Gastrocnemius medialis (tissue), 4 donors: ENCODE data around the gene EMC1. TPM values are rescaled to one million over a fixed set of nuclear protein-coding genes. Genes with fewer than 3 reads are reported as not detected.

Experiments
- ATAC-seq, 2 donors: fragments of 150-250 bp; one replicate each; pipeline ENCODE4 v1.9.1; 2016
- DNase-seq, 2 donors: peaks; one replicate each; pipeline ENCODE4 v3.0.0-alpha.2; 2019
- H3K27ac ChIP-seq, 4 donors: fragments of 200-600 bp; sonication (generic); 1 replicate in 1 of 4; 2 replicates in 3 of 4; pipeline ENCODE4 v1.5.1; 2016 to 2018; ENCODE audit warnings: mild to moderate bottlenecking in 2 of 4, moderate library complexity in 1 of 4
- H3K27me3 ChIP-seq, 3 donors: fragments of 200-600 bp; sonication (generic) in 2 of 3; 1 replicate in 1 of 3; 2 replicates in 2 of 3; pipeline versions ENCODE4 v1.5.1 to v1.6.0; 2016 to 2019; ENCODE audit warnings: mild to moderate bottlenecking in 1 of 3, moderate library complexity in 1 of 3
- H3K36me3 ChIP-seq, 2 donors: fragments of 200-600 bp; sonication (generic) in 1 of 2; one replicate each; pipeline ENCODE4 v1.5.1; 2017 to 2018
- H3K4me1 ChIP-seq, 2 donors: fragments of 200-600 bp; sonication (generic) in 1 of 2; one replicate each; pipeline ENCODE4 v1.5.1; 2016 to 2017; ENCODE audit warnings: mild to moderate bottlenecking in 2 of 2
- H3K4me3 ChIP-seq, 4 donors: fragments of 200-600 bp; sonication (generic) in 3 of 4; 1 replicate in 1 of 4; 2 replicates in 3 of 4; pipeline ENCODE4 v1.5.1; 2016 to 2019; ENCODE audit warnings: mild to moderate bottlenecking in 2 of 4
- H3K9me3 ChIP-seq, 3 donors: fragments of 200-600 bp; sonication (generic) in 2 of 3; 1 replicate in 1 of 3; 2 replicates in 2 of 3; pipeline ENCODE4 v1.5.1; 2016 to 2019
- POLR2A ChIP-seq, 2 donors: fragments of 450-650 bp; IDR thresholded peaks; one replicate each; pipeline ENCODE4 v1.6.1; 2017; ENCODE audit warnings: antibody characterized with exemption in 2 of 2, mild to moderate bottlenecking in 2 of 2, moderate library complexity in 2 of 2
- in situ Hi-C, 4 donors: fragments of 200-750 bp; cut with MboI; loops; one replicate each; pipeline versions ENCODE4 v1.15.0 to v1.8.0; 2017; ENCODE audit warnings: low sequenced_read_pairs in 4 of 4
- intact Hi-C: fragments of 100-400 bp; cut with DNase I; formaldehyde crosslinking; loops from one replicate; pipeline ENCODE4 v1.15.1; 2023; ENCODE audit warnings: low total_unique reads
- total RNA-seq, 4 donors: library from RNA; depleted of rRNA; stranded (reverse); fragments of >200 nt; gene quantifications; one replicate each; pipeline versions ENCODE4 v1.1.0 to v1.2.3, GENCODE V29; 2016
- TF ChIP-seq, protein P1 (sequence below), 5 experiments: fragments of 450-650 bp in 3 of 5; fragments of 200-600 bp in 2 of 5; sonication (generic) in 2 of 5; IDR thresholded peaks in 4 of 5; conservative IDR thresholded peaks in 1 of 5; 1 replicate in 4 of 5; 2 replicates in 1 of 5; pipeline ENCODE4 v1.5.1; 2016 to 2019; ENCODE audit warnings: antibody characterized with exemption in 5 of 5, mild to moderate bottlenecking in 3 of 5, moderate library complexity in 3 of 5

Gene EMC1
- total RNA-seq, 4 donors from 2014 or later = 24.7 to 49.7 (median 43.0) TPM

DNA sequence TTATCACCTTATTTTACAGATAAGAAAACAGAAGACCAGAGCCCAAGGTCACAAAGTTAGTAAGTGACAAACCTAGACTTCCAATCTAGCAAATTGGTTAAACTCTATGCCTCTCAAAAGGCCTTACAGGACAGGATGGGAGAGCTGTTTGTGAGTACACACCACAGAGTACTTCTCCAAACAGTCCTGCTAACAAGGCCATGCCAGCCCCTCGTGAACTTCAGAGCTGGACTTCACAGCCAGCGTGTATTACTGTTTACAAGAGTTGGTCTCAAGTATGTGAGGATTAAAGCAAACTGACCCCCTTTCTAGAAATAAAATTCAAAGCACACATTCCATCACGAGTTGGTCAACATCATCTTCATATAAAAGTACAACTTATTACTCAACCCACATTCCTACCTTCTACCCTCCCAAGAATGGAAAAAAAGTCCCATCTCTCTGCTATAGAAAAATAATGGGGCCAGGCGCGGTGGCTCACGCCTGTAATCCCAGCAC lies 21.4 kb downstream of the EMC1 start:
- ATAC-seq = no peak
- intact Hi-C loops = no loop called here

DNA sequence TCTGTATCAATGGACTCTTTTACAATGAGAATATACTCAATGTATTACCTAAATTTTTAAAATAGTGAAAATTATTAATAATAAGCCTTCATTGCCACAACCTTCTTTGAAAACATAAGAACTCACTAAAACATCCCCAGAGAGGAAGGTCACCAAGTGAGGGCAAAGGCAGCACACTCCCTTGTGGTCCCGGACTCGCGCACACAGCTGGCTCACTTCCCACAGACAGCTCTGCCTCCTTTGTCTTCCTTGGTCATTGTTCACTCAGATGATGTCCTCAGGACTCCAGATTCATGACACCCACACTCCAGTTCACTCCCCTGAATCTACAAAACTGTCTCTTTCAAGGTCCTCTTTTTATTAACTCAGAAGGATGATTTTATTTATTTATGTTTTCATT lies 22.1 kb downstream of the EMC1 start:
- Histone ChIP-seq H3K27me3 (no peaks in the 10 kb centered on the region), H3K36me3 (peaks cover 0 to 82% of the 10 kb centered on the region in 2 donors), H3K4me3 (no peak overlapping the region), H3K9me3 (no peaks in the 10 kb centered on the region), H3K4me1 (peaks cover 22 to 26% of the 10 kb centered on the region in 2 donors), H3K27ac (peak overlapping the region in 2 of 4 donors; percentile 4 to 12)
- DNase-seq (no peak), ATAC-seq (no peak)
- intact Hi-C loops (no loop called here), in situ Hi-C loops (loop anchor here in 1 of 4 donors (25.0 kb wide), 1 partner anchor 317 kb away; the partner anchor contains the start of gene ALDH4A1)
- TF ChIP-seq, protein P1, sequence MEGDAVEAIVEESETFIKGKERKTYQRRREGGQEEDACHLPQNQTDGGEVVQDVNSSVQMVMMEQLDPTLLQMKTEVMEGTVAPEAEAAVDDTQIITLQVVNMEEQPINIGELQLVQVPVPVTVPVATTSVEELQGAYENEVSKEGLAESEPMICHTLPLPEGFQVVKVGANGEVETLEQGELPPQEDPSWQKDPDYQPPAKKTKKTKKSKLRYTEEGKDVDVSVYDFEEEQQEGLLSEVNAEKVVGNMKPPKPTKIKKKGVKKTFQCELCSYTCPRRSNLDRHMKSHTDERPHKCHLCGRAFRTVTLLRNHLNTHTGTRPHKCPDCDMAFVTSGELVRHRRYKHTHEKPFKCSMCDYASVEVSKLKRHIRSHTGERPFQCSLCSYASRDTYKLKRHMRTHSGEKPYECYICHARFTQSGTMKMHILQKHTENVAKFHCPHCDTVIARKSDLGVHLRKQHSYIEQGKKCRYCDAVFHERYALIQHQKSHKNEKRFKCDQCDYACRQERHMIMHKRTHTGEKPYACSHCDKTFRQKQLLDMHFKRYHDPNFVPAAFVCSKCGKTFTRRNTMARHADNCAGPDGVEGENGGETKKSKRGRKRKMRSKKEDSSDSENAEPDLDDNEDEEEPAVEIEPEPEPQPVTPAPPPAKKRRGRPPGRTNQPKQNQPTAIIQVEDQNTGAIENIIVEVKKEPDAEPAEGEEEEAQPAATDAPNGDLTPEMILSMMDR (IDR thresholded peaks at IDR 0.05 in 4 of 5, conservative IDR thresholded peaks at IDR 0.05 in 1 of 5) = no peak
- no peak for TF ChIP-seq POLR2A (IDR thresholded peaks at IDR 0.05)

More for the DNA sequence above, 21.4 kb downstream of the EMC1 start:
- peaks cover 0 to 82% of the 10 kb centered on the region in 2 donors for H3K36me3 ChIP-seq
- in situ Hi-C loops = loop anchor here in 1 of 4 donors (25.0 kb wide), 1 partner anchor 318 kb away; the partner anchor contains the start of gene ALDH4A1
- no peak for DNase-seq
- H3K4me1 ChIP-seq = peaks cover 22 to 31% of the 10 kb centered on the region in 2 donors
- TF ChIP-seq, protein P1 (IDR thresholded peaks at IDR 0.05 in 4 of 5, conservative IDR thresholded peaks at IDR 0.05 in 1 of 5) = no peak
- no peak for TF ChIP-seq POLR2A (IDR thresholded peaks at IDR 0.05)
- no peaks in the 10 kb centered on the region for H3K27me3 ChIP-seq
- no peak overlapping the region for H3K4me3 ChIP-seq
- H3K27ac ChIP-seq = peak overlapping the region in 2 of 4 donors; percentile 4 to 12
- H3K9me3 ChIP-seq = no peaks in the 10 kb centered on the region

DNA sequence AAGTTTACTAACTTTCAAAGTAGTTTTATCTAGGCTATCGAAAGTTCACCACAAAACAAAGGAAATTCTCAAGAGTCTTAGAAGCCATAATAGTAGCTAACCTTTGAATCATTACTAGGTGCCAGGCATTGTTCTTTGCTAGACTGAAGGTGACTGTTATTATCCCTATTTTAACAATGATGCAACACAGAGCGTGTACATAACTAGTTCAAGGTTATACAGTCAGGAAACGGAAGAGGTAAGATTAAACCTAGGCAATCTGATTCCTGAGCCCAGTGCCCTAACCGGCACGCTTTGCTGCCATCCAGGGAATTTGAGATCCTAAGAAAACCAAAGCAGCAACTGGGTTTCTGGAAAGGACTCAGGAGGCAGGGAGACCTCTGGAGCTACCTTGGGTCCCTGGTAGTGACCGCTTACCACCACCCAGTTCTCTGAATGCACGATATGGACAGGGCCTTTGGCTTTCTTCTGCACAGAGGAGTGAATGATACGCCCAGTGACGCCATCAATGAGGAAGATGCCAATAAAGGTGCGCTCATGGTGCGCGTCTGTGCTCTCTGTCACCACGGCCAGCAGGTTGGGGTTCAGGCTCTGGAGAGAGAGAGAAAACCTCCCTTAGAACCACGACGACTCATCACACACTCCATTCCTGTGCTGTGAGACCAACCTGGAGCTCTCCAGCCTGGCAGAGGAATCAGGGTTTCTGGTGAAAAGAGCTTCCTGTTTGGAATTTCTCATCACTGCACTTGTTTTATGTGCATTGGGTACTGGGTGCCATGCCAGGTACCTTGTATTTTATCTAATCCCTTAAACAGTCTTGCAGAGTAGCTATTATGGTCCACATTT lies 28.1 kb downstream of the EMC1 start:
- H3K27ac ChIP-seq = peak overlapping the region; percentile 32 to 73 (median 52)
- H3K27me3 ChIP-seq = no peaks in the 10 kb centered on the region
- intact Hi-C loops = no loop called here
- H3K9me3 ChIP-seq = no peaks in the 10 kb centered on the region
- H3K4me3 ChIP-seq = no peak overlapping the region
- peaks cover 0 to 62% of the 10 kb centered on the region in 2 donors for H3K36me3 ChIP-seq
- ATAC-seq = peak; percentile 70 to 85
- TF ChIP-seq, protein P1 (IDR thresholded peaks at IDR 0.05 in 4 of 5, conservative IDR thresholded peaks at IDR 0.05 in 1 of 5) = no peak
- no peak for TF ChIP-seq POLR2A (IDR thresholded peaks at IDR 0.05)
- H3K4me1 ChIP-seq = peaks cover 42 to 49% of the 10 kb centered on the region in 2 donors
- peak; percentile 15 to 39 for DNase-seq
- in situ Hi-C loops = no loop called here

DNA sequence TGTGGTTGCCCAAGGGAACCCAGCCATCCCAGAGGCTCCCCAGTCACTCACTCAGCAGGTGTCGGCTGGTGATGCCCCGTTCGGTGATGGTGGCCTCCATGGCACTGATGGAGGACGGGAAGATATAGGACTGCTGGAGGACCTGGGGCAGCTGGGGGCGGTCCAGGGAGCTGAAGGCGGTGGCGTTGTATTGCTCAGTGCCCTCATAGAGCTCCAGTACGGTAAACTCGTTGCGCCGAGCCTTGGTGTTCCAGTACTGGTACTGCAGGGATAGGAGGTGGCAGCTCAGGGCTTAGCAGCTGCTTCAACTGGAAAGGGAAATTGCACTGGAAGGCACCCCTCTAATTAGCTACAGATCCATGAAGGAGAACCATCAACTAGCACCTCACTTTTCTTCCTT lies 28.8 kb downstream of the EMC1 start:
- Histone ChIP-seq H3K4me3 (no peak overlapping the region), H3K36me3 (peaks cover 0 to 62% of the 10 kb centered on the region in 2 donors), H3K9me3 (no peaks in the 10 kb centered on the region), H3K27ac (peak overlapping the region; percentile 32 to 73 (median 52)), H3K27me3 (no peaks in the 10 kb centered on the region), H3K4me1 (peaks cover 46 to 55% of the 10 kb centered on the region in 2 donors)
- intact Hi-C loops = no loop called here
- no peak for ATAC-seq
- in situ Hi-C loops = no loop called here
- no peak for DNase-seq
- no peak for TF ChIP-seq POLR2A (IDR thresholded peaks at IDR 0.05)
- TF ChIP-seq, protein P1 (IDR thresholded peaks at IDR 0.05 in 4 of 5, conservative IDR thresholded peaks at IDR 0.05 in 1 of 5) = no peak
